Middle frontal gyrus (tissue), 1 donor: ENCODE measurements around the gene MPRIP.

ENCODE experiments used
- DNase-seq: peaks from one replicate; pipeline ENCODE4 v3.0.0-alpha.2; 2015; ENCODE audit warnings: low spot score; ENCODE audit errors: extremely low spot score

MPRIP gene

DNA sequence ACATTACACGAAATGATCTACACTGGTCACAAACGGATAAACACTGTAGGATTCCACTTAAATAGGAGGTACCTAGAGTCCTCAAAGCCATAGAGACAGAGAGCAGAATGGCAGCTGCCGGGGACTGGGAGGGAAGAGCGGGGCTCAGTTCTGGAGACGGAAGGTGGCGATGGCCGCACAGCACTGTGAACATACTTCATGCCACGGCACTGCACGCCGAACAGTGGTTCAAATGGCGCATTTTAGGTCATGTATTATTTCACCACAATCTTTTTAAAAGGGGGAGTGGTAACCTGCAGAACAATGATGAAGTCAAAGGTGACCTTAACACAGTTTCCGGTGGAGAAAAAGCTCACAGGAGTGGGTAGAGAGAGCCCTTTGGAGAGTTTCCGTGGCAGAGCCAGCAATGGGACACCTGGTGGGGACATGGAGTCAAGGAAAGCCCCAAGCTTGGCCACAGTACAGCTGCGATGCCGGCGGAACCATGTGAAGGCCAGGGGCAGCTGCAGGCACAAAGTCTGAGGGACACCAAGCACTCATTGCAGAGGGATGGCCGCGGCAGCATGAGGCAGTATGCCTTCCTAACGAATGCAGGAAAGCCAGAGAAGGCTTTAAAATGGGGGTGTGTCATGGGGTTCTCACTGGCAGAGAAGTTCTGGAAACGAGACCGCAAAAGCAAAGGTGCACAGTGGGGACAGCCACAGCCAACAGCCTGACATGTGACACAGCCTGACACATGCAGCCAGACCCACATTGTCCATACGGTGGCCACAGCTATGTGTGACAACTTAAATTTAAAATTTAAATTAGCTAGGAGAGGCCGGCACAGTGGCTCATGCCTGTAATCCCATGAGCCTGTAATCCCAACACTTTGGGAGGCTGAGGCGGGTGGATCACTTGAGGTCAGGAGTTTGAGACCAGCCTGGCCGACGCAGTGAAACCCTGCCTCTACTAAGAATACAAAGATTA lies 187.4 kb downstream of the MPRIP start:
- no peak for DNase-seq

DNA sequence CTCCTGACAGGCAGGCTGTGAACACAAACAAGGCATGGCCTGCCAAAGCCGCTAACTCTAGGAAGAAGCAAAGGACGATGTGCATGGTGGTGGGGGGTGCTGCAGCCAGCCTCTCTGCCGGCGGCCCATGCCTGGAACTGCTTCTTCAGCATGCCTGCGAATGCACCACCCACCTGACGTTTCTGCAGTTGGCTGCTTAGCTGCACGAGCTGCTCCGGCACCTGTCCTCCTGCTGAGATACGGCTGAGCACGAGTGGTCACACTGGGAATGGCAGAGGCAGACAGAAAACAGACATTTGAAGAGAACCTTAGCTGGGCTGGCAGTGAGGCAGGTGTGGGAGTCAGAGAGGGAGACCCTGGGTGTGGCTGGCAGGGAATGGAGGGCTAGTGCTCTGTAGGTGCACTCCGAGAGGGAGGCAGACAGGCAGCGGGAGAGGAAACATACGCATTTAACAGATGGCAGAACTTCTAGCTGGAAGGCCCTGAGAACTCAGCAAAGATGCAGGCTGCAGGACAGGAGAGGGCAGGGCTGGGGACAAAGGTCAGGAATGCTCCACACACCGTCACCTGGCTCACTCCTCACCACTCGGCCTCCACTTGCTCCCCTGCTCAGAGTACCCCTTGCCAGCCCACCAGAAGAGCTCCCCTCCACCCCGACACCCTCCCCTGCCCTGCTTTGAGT lies 189.5 kb downstream of the MPRIP start:
- DNase-seq: no peak

DNA sequence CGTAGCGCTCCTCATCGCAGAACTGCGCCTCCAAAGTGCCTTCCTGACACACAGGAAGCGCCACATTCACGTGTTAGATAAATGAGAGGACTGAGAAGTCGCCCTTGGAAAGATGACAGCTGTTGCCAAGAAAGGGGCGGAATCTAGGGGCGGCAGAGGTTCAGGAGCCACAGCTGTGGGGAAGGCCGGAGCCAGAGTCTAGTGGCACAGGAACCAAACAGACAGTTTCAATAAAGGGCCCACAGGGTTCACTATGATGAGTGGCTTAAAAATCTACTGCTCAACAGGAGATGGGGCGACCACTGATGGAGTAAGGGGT lies 190.0 kb downstream of the MPRIP start:
- DNase-seq: no peak

DNA sequence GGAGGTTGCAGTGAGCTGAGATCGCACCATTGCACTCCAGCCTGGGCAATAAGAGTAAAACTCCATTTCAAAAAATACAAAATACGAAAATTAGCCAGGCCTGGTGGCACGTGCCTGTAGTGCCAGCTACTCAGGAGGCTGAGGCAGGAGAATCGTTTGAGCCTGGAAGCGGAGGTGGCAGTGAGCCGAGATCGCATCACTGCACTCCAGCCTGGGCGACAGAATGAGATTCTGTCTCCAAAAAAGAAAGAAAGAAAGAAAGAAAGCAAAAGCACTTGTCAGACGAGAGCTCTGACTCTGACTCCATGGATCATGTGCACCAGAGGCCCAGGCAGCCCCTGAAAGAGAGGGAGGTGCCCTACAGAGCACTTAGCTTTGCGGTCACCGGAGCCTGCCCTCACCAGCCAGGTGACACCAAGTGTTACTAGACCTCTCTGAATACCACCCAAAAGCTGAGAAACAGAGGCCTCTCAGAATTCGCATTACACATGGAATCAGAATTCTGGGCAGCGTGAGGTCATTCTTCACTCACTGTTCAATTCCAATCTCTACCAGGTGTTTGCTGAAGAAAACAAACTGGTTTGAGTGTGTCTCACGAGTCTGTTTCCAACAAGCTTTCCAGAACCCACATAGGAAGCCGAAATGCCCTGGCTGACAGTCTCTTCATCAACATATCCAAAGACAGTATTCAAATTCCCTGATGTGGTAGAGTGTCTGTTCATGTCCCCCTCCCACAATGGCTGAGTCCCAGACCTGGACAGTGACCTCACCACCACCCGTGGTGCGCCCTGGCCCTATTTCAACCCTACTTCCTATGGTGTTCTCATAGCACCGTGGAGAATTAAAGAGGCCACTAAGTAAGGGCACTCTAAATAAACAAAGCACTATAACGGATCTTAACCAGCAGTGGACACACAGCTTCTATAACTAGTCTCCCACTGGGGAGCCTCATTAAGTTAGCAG lies 193.2 kb downstream of the MPRIP start:
- DNase-seq: no peak

DNA sequence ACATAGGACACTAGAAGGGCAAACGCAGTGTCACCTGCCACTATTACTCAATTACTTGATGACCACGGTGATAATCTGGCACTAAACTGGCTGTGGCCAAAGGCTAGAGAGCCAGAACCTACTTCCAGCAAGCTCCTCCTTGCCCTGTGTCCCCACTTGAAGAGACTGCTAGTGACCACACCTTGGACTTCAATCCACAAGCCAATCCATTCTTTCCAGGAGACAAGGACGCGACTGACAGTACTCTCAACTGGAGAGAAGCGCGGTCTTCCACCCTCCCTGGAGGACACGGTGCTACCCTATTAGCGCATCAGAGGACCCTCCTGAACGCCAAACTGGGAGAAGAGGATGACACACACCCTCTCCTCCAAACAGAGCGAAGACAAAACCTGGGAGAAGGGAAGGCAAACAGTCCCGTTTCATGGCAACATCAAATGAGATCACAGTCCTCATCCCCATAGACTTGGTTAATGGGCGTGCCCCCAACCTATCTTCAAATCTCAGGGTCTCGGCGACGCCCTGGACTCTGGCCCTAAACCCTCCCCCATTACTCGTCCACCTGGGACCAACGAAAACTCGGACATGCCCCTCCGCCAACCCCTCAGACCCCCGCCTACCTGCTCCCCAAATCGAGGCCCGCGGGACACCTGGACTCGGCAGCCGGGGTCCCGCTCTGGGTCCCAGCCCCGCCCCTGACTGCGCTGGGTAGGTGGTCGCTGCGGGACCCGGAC lies 194.2 kb downstream of the MPRIP start:
- DNase-seq: no peak

DNA sequence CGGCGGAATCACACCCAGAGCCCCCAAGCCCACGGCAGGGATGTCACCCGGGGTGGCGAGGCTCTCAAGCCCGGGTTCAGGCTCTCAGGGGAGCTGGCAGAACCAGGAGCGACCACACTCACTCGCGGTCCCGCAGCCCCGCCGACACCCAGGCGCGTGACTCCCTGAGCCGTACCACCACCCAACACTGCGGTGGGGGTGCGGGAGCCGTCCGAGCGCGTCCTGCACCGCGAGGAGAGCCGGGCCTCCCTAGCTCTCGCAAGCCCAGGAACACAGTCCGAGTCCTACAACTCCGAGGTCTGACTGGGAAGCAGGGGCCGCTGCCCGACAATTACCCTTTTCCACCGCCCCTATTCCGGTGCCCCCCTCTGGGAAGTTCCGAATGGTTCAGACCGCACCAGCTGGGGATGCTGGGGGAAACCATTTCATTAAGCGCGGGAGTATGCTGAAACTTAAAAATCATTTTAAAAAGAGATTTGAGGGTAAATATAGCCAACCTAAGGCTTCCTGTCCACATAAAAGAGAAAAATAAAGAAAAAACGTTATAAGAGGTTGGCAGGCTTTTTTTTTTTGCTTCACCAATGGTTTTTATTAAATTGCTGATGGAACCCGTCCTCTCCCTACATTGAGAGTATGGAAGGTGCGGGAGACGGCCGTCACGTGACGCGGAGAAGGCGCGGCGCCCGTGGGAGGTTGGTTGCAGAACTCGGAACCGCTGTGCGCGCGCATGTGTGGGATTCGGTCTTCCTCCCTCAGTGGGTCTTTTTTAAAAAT lies 195.0 kb downstream of the MPRIP start, which contains the start of gene FLCN:
Gene FLCN, minus strand, starts transcription at position 143 of the 774 bp plus-strand sequence. CDS start 9,031 bp downstream, outside the sequence.
- DNase-seq: peak; percentile 84

DNA sequence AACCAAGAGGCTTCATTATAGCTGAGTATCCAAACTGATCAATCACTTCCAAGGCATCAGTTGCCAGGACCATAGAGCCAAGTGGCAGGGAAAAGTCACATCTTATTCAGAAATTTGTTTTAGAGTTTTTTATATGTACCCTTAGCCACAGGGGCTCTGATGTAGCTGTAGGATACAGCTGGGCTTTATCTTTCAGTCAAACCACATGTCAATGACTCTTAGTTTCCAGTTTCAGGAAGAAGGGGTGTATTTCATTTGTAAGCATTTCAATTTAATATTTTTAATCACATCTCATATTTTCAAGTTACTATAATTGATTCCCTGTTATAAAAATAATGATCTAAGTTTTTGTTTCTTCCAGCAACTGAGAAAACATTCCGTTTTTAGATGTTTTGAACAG lies 197.6 kb downstream of the MPRIP start:
- no peak for DNase-seq

DNA sequence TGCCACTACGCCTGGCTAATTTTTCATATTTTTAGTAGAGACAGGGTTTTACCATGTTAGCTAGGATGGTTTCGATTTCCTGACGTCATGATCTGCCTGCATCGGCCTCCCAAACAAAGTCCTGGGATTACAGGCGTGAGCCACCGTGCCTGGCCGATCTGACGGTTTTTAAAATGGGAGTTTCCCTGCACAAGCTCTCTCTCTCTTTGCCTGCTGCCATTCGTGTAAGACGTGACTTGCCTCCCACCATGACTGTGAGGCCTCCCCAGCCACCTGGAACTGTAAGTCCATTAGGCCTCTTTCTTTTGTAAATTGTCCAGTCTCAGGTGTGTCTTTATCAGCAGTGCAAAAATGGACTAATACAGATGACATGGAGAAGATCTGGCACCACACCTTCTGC lies 199.4 kb downstream of the MPRIP start:
- no peak for DNase-seq

DNA sequence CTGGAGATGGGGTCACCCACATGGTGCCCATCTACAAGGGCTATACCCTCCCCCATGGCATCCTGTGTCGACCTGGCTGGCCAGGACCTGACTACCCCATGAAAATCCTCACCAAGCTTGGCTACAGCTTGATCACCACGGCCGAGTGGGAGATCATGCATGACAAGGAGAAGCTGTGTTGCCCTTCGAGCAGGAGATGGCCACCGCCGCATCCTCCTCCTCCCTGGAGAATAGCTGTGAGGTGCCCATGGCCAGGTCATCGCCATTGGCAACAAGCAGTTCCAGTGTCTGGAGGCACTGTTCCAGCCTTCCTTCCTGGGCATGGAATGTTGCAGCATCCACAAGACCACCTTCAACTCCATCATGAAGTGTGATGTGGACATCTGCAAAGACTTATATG lies 200.0 kb downstream of the MPRIP start:
- DNase-seq: no peak
